HepG2 (cell line): Measurements from ENCODE around the gene MOB4. TPM values are rescaled to one million over a fixed set of nuclear protein-coding genes. Genes with fewer than 3 reads are reported as not detected.
A peak's percentile ranks its signal among the peaks of the same experiment; 100 is the strongest.

Experiments used
- EEA1 ChIP-seq: sonication (generic); formaldehyde crosslinking; IDR thresholded peaks from 2 replicates; pipeline ENCODE4 v1.5.1; 2020; ENCODE audit warnings: mild to moderate bottlenecking, missing genetic modification reagents, borderline replicate concordance
- FOXP1 ChIP-seq, 2 experiments: fragments of 450-650 bp in 1 of 2; IDR thresholded peaks; 2 replicates each; pipeline ENCODE4 v1.6.1; 2017 to 2018; ENCODE audit warnings: antibody characterized with exemption in 1 of 2
- IRX3 ChIP-seq: sonication (generic); formaldehyde crosslinking; IDR thresholded peaks from 2 replicates; pipeline ENCODE4 v1.8.1; 2023; ENCODE audit warnings: mild to moderate bottlenecking, low read depth, missing genetic modification reagents, borderline replicate concordance
- MXD3 ChIP-seq: IDR thresholded peaks from 2 replicates; pipeline ENCODE4 v1.6.1; 2016; ENCODE audit warnings: mild to moderate bottlenecking, missing biosample characterization, missing genetic modification reagents
- NR2F1 ChIP-seq, 2 experiments: fragments of 450-650 bp in 1 of 2; formaldehyde crosslinking in 1 of 2; IDR thresholded peaks; 2 replicates each; pipeline versions ENCODE4 v1.5.0 to v1.6.1; 2016 to 2020; ENCODE audit warnings: mild to moderate bottlenecking in 1 of 2, missing compliant biosample characterization in 1 of 2, missing genetic modification reagents in 1 of 2, moderate library complexity in 1 of 2
- ZBTB21 ChIP-seq: sonication (generic); formaldehyde crosslinking; IDR thresholded peaks from 2 replicates; pipeline ENCODE4 v1.4.0; 2020; ENCODE audit warnings: missing genetic modification reagents
- ZNF879 ChIP-seq: sonication (generic); formaldehyde crosslinking; IDR thresholded peaks from 2 replicates; pipeline ENCODE4 v1.8.1; 2023; ENCODE audit warnings: missing genetic modification reagents
- polyA plus RNA-seq, 8 experiments: library from polyadenylated mRNA; depleted of rRNA in 3 of 8; stranded (reverse) in 7 of 8; unstranded in 1 of 8; fragments of >200 nt; fragmentation: Illumina TruSeq in 4 of 8; extraction: Trizol in 4 of 8; gene quantifications; 2 replicates each; pipeline versions ENCODE4 v1.2.1 to v1.2.3, GENCODE V29; 2011 to 2016; ENCODE audit warnings: low read depth in 4 of 8, missing spikeins in 1 of 8, mixed read lengths in 1 of 8; ENCODE audit not compliant: insufficient read depth in 1 of 8
- total RNA-seq, 5 experiments: library from RNA; depleted of rRNA; stranded (reverse); fragments of >200 nt; fragmentation: Illumina TruSeq; extraction: Trizol; gene quantifications; 2 replicates each; pipeline ENCODE4 v1.2.3, GENCODE V29; 2016; ENCODE audit warnings: low read depth in 1 of 5
- TF ChIP-seq, protein P1 (sequence below), 2 experiments: sonication (generic) in 1 of 2; formaldehyde crosslinking in 1 of 2; IDR thresholded peaks; 2 replicates each; pipeline versions ENCODE4 v1.5.1 to v1.6.1; 2011 to 2020; ENCODE audit warnings: borderline replicate concordance in 1 of 2, low read depth in 1 of 2, low read length in 1 of 2, mild to moderate bottlenecking in 1 of 2, missing genetic modification reagents in 1 of 2, moderate library complexity in 1 of 2
- TF ChIP-seq, protein P2 (sequence below): sonication (generic); formaldehyde crosslinking; IDR thresholded peaks from 2 replicates; pipeline ENCODE4 v1.4.0; 2020; ENCODE audit warnings: missing genetic modification reagents
- TF ChIP-seq, protein P3 (sequence below), 2 experiments: fragments of 450-650 bp in 1 of 2; sonication (generic) in 1 of 2; formaldehyde crosslinking in 1 of 2; IDR thresholded peaks; 2 replicates each; pipeline versions ENCODE4 v1.6.1 to v1.8.0; 2016 to 2022; ENCODE audit warnings: antibody characterized with exemption in 1 of 2, mild to moderate bottlenecking in 1 of 2, missing genetic modification reagents in 1 of 2

Gene MOB4
- total and polyA plus RNA-seq, 2 of the 13 experiments (the other 11 are each of a cell fraction or from before 2014, with no cell fraction given), result 35.7 to 38.6 TPM

GRCh38 chr2:197515739-197516392 is at the start of gene MOB4 (continued):
- peak; percentile 97; the same call in 1 of the 2 replicates for TF ChIP-seq MXD3 (CRISPR knock-in tag)
- TF ChIP-seq FOXP1 (IDR thresholded peaks at IDR 0.05), result peak; percentile 59; the same call in 1 of the 2 replicates
- TF ChIP-seq FOXP1 (CRISPR knock-in tag; IDR thresholded peaks at IDR 0.05), result peak; percentile 36
- TF ChIP-seq EEA1 (CRISPR knock-in tag), result peak; percentile 87
- TF ChIP-seq, protein P1, sequence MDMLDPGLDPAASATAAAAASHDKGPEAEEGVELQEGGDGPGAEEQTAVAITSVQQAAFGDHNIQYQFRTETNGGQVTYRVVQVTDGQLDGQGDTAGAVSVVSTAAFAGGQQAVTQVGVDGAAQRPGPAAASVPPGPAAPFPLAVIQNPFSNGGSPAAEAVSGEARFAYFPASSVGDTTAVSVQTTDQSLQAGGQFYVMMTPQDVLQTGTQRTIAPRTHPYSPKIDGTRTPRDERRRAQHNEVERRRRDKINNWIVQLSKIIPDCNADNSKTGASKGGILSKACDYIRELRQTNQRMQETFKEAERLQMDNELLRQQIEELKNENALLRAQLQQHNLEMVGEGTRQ (IDR thresholded peaks at IDR 0.05; ENCODE audit: low read depth, low read length), result 0 out of 2 replicates have a peak, but pooled peaks have one; percentile 6
- TF ChIP-seq, protein P1 (CRISPR knock-in tag; IDR thresholded peaks at IDR 0.05; ENCODE audit: borderline replicate concordance), result peak; percentile 80; the same call in 1 of the 2 replicates
- TF ChIP-seq, protein P2, sequence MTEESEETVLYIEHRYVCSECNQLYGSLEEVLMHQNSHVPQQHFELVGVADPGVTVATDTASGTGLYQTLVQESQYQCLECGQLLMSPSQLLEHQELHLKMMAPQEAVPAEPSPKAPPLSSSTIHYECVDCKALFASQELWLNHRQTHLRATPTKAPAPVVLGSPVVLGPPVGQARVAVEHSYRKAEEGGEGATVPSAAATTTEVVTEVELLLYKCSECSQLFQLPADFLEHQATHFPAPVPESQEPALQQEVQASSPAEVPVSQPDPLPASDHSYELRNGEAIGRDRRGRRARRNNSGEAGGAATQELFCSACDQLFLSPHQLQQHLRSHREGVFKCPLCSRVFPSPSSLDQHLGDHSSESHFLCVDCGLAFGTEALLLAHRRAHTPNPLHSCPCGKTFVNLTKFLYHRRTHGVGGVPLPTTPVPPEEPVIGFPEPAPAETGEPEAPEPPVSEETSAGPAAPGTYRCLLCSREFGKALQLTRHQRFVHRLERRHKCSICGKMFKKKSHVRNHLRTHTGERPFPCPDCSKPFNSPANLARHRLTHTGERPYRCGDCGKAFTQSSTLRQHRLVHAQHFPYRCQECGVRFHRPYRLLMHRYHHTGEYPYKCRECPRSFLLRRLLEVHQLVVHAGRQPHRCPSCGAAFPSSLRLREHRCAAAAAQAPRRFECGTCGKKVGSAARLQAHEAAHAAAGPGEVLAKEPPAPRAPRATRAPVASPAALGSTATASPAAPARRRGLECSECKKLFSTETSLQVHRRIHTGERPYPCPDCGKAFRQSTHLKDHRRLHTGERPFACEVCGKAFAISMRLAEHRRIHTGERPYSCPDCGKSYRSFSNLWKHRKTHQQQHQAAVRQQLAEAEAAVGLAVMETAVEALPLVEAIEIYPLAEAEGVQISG (CRISPR knock-in tag), result peak; percentile 97
- peak; percentile 87 for TF ChIP-seq IRX3 (CRISPR knock-in tag)
- 0 out of 2 replicates have a peak, but pooled peaks have one; percentile 68 for TF ChIP-seq ZBTB21 (CRISPR knock-in tag)
- TF ChIP-seq NR2F1 (CRISPR knock-in tag; IDR thresholded peaks at IDR 0.05), result peak in 1 of 2 experiments; percentile 64; a peak in 3 of 4 replicates
- peak; percentile 92 for TF ChIP-seq ZNF879 (CRISPR knock-in tag)
- TF ChIP-seq, protein P3, sequence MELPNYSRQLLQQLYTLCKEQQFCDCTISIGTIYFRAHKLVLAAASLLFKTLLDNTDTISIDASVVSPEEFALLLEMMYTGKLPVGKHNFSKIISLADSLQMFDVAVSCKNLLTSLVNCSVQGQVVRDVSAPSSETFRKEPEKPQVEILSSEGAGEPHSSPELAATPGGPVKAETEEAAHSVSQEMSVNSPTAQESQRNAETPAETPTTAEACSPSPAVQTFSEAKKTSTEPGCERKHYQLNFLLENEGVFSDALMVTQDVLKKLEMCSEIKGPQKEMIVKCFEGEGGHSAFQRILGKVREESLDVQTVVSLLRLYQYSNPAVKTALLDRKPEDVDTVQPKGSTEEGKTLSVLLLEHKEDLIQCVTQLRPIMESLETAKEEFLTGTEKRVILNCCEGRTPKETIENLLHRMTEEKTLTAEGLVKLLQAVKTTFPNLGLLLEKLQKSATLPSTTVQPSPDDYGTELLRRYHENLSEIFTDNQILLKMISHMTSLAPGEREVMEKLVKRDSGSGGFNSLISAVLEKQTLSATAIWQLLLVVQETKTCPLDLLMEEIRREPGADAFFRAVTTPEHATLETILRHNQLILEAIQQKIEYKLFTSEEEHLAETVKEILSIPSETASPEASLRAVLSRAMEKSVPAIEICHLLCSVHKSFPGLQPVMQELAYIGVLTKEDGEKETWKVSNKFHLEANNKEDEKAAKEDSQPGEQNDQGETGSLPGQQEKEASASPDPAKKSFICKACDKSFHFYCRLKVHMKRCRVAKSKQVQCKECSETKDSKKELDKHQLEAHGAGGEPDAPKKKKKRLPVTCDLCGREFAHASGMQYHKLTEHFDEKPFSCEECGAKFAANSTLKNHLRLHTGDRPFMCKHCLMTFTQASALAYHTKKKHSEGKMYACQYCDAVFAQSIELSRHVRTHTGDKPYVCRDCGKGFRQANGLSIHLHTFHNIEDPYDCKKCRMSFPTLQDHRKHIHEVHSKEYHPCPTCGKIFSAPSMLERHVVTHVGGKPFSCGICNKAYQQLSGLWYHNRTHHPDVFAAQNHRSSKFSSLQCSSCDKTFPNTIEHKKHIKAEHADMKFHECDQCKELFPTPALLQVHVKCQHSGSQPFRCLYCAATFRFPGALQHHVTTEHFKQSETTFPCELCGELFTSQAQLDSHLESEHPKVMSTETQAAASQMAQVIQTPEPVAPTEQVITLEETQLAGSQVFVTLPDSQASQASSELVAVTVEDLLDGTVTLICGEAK (IDR thresholded peaks at IDR 0.05), result peak; percentile 46; the same call in 1 of the 2 replicates
- TF ChIP-seq, protein P3 (CRISPR knock-in tag; IDR thresholded peaks at IDR 0.05), result peak; percentile 94
